Peyer's patch (tissue), 4 donors: ENCODE results near the gene EXOC3L2. TPM values are rescaled to one million over a fixed set of nuclear protein-coding genes. Genes with fewer than 3 reads are reported as not detected.

Experiments
- DNase-seq, 3 donors: peaks; one replicate each; pipeline ENCODE4 v3.0.0-alpha.2; 2017 to 2019
- H3K27ac ChIP-seq, 4 donors: fragments of 200-600 bp; sonication (generic); one replicate each; pipeline ENCODE4 v1.5.1; 2016 to 2019
- H3K27me3 ChIP-seq, 2 donors: fragments of 200-600 bp; sonication (generic); one replicate each; pipeline ENCODE4 v1.5.1; 2019
- H3K36me3 ChIP-seq, 3 donors: fragments of 200-600 bp; sonication (generic); one replicate each; pipeline ENCODE4 v1.5.1; 2016 to 2019
- H3K4me1 ChIP-seq, 4 donors: fragments of 200-600 bp; sonication (generic); one replicate each; pipeline ENCODE4 v1.5.1; 2016 to 2019
- H3K4me3 ChIP-seq, 4 donors: fragments of 200-600 bp; sonication (generic); 1 replicate in 3 of 4; 2 replicates in 1 of 4; pipeline ENCODE4 v1.5.1; 2016 to 2019; ENCODE audit warnings: mild to moderate bottlenecking in 1 of 4
- H3K9me3 ChIP-seq, 4 donors: fragments of 200-600 bp; sonication (generic); one replicate each; pipeline ENCODE4 v1.5.1; 2016 to 2019; ENCODE audit warnings: mild to moderate bottlenecking in 1 of 4
- CTCF ChIP-seq, 6 experiments: fragments of 450-650 bp in 4 of 6; fragments of 200-600 bp in 2 of 6; sonication (generic) in 1 of 6; IDR thresholded peaks; one replicate each; pipeline ENCODE4 v1.5.1; 2017 to 2019; ENCODE audit warnings: antibody characterized with exemption in 6 of 6, mild to moderate bottlenecking in 3 of 6, moderate library complexity in 1 of 6
- POLR2A ChIP-seq, 2 donors: fragments of 450-650 bp; IDR thresholded peaks; one replicate each; pipeline ENCODE4 v1.5.1; 2017; ENCODE audit warnings: antibody characterized with exemption in 2 of 2, mild to moderate bottlenecking in 2 of 2, moderate library complexity in 2 of 2
- total RNA-seq, 4 donors: library from RNA; depleted of rRNA; stranded (reverse); fragments of >200 nt; gene quantifications; one replicate each; pipeline ENCODE4 v1.1.0, GENCODE V29; 2016

The EXOC3L2 gene
- total RNA-seq, 4 donors from 2014 or later = 1.5 to 8.3 (median 1.5) TPM

- H3K4me1 ChIP-seq = peaks cover 0 to 33% (median 23%) of the 10 kb centered on the region in 4 donors
Measured at GRCh38 chr19:45177817-45178261, 67.4 kb downstream of the EXOC3L2 start, which contains the start of gene TRAPPC6A. TRAPPC6A (minus strand) TSS chr19:45178237; CDS start chr19:45178218, 19 bp downstream.

GRCh38 chr19:45175515-45176345 is 69.5 kb downstream of the EXOC3L2 start:
- TF ChIP-seq POLR2A (IDR thresholded peaks at IDR 0.05) = no peak
- no peak for TF ChIP-seq CTCF (IDR thresholded peaks at IDR 0.05)
- Histone ChIP-seq H3K27ac (no peak overlapping the region), H3K4me3 (no peak overlapping the region), H3K36me3 (no peaks in the 10 kb centered on the region), H3K4me1 (peaks cover 0 to 31% (median 21%) of the 10 kb centered on the region in 4 donors), H3K27me3 (no peaks in the 10 kb centered on the region), H3K9me3 (no peaks in the 10 kb centered on the region)
- no peak for DNase-seq

More at GRCh38 chr19:45177817-45178261, 67.4 kb downstream of the EXOC3L2 start, which contains the start of gene TRAPPC6A:
- DNase-seq = peak in 1 of 3 donors; percentile 24
- Histone ChIP-seq H3K27ac (peak within 1 kb of the TSS; percentile 91 to 96 (median 93)), H3K9me3 (no peaks in the 10 kb centered on the region), H3K4me3 (peak within 1 kb of the TSS; percentile 76 to 94 (median 88)), H3K36me3 (peaks cover 0 to 5% (median 0%) of the 10 kb centered on the region in 3 donors), H3K27me3 (no peaks in the 10 kb centered on the region)
- peak; percentile 31 to 57 for TF ChIP-seq POLR2A (IDR thresholded peaks at IDR 0.05)
- TF ChIP-seq CTCF (IDR thresholded peaks at IDR 0.05) = no peak

- DNase-seq = no peak
Measured at GRCh38 chr19:45173816-45174215, 71.4 kb downstream of the EXOC3L2 start.

GRCh38 chr19:45172611-45173208 is 72.5 kb downstream of the EXOC3L2 start:
- H3K4me3 ChIP-seq = no peak overlapping the region
- TF ChIP-seq CTCF (IDR thresholded peaks at IDR 0.05) (no peak), POLR2A (IDR thresholded peaks at IDR 0.05) (no peak)
- peaks cover 0 to 19% (median 10%) of the 10 kb centered on the region in 4 donors for H3K4me1 ChIP-seq
- no peaks in the 10 kb centered on the region for H3K27me3 ChIP-seq
- peak overlapping the region in 2 of 4 donors; percentile 9 to 49 for H3K27ac ChIP-seq
- no peaks in the 10 kb centered on the region for H3K9me3 ChIP-seq
- no peak for DNase-seq
- no peaks in the 10 kb centered on the region for H3K36me3 ChIP-seq

More at GRCh38 chr19:45173816-45174215, 71.4 kb downstream of the EXOC3L2 start:
- TF ChIP-seq POLR2A (IDR thresholded peaks at IDR 0.05) = no peak
- no peak for TF ChIP-seq CTCF (IDR thresholded peaks at IDR 0.05)
- no peaks in the 10 kb centered on the region for H3K27me3 ChIP-seq
- no peak overlapping the region for H3K27ac ChIP-seq
- H3K36me3 ChIP-seq = no peaks in the 10 kb centered on the region
- no peak overlapping the region for H3K4me3 ChIP-seq
- H3K9me3 ChIP-seq = no peaks in the 10 kb centered on the region
- peaks cover 0 to 19% (median 11%) of the 10 kb centered on the region in 4 donors for H3K4me1 ChIP-seq

- Histone ChIP-seq H3K4me1 (peaks cover 0 to 14% (median 5%) of the 10 kb centered on the region in 4 donors), H3K27ac (peak overlapping the region in 2 of 4 donors; percentile 9 to 49), H3K4me3 (no peak overlapping the region), H3K36me3 (no peaks in the 10 kb centered on the region), H3K27me3 (no peaks in the 10 kb centered on the region), H3K9me3 (no peaks in the 10 kb centered on the region)
- DNase-seq = peak in 1 of 3 donors; percentile 46
- no peak for TF ChIP-seq CTCF (IDR thresholded peaks at IDR 0.05)
- TF ChIP-seq POLR2A (IDR thresholded peaks at IDR 0.05) = no peak
Measured at GRCh38 chr19:45172173-45172572, 73.0 kb downstream of the EXOC3L2 start.
